ENCODE measurements around the gene ELF4. TPM values are rescaled to one million over a fixed set of nuclear protein-coding genes. Genes with fewer than 3 reads are reported as not detected.
A peak's percentile ranks its signal among the peaks of the same experiment; 100 is the strongest.

Gene ELF4
- total RNA-seq, 1 experiment from 2014 or later, result 19.2 TPM

GRCh38 chrX:130091980-130092522 lies 18.2 kb downstream of the ELF4 start:
- POLR2A ChIA-PET, result no interaction called here
- Histone ChIP-seq H3K27me3 (ENCODE audit: insufficient read depth, low read length) (no peaks in the 10 kb centered on the region), H3K4me1 (ENCODE audit: control insufficient read depth in 1 of 2, insufficient read depth in 2 of 2, low read length in 2 of 2) (peaks cover 0 to 27% of the 10 kb centered on the region in 2 experiments; a peak in 1 of 4 replicates), H3K36me3 (ENCODE audit: control insufficient read depth in 1 of 2, insufficient read depth in 2 of 2, low read length in 2 of 2) (no peaks in the 10 kb centered on the region), H3K9me3 (ENCODE audit: control insufficient read depth in 1 of 2, insufficient read depth in 1 of 2, low read depth in 1 of 2, low read length in 2 of 2) (no peaks in the 10 kb centered on the region), H3K4me2 (ENCODE audit: low read length) (no peak overlapping the region), H3K79me2 (ENCODE audit: insufficient read depth, low read length) (peaks cover 3% of the 10 kb centered on the region), H4K20me1 (ENCODE audit: insufficient read depth) (no peaks in the 10 kb centered on the region), H3K9ac (ENCODE audit: low read length) (no peak overlapping the region), H3K9me2 (ENCODE audit: insufficient read depth) (no peaks in the 10 kb centered on the region), H3K27ac (ENCODE audit: low read depth, low read length) (no peak overlapping the region; the same call in 1 of the 2 replicates), H3K4me3 (replicated peaks in 1 of 2; ENCODE audit: low read depth in 1 of 2, low read length in 2 of 2) (no peak overlapping the region), H2AFZ (ENCODE audit: low read depth, low read length, poor library complexity, severe bottlenecking) (no peak overlapping the region)
- CTCF ChIA-PET, result no interaction called here
- intact Hi-C loops (cut with micrococcal nuclease), result no loop called here
- no peak for TF ChIP-seq YY1 (IDR thresholded peaks at IDR 0.05; ENCODE audit: extremely low read depth, insufficient replicate concordance, low read depth, low read length)
- TF ChIP-seq POLR2AphosphoS5 (IDR thresholded peaks at IDR 0.05; ENCODE audit: low read depth, low read length), result no peak
- TF ChIP-seq MAX (IDR thresholded peaks at IDR 0.05), result no peak
- no peak for TF ChIP-seq SRF (IDR thresholded peaks at IDR 0.05; ENCODE audit: low read depth)
- no peak for TF ChIP-seq ZBTB33 (IDR thresholded peaks at IDR 0.05; ENCODE audit: extremely low read depth, insufficient replicate concordance, low read length)
- TF ChIP-seq CBX3 (IDR thresholded peaks at IDR 0.05; ENCODE audit: low read depth), result no peak
- TF ChIP-seq ZFX (IDR thresholded peaks at IDR 0.05), result no peak
- TF ChIP-seq CTCF (IDR thresholded peaks at IDR 0.05 in 2 of 3, conservative IDR thresholded peaks at IDR 0.05 in 1 of 3; ENCODE audit: borderline replicate concordance in 1 of 3, insufficient read depth in 1 of 3, low read depth in 2 of 3, low read length in 2 of 3), result no peak
- TF ChIP-seq EZH2 (IDR thresholded peaks at IDR 0.05), result no peak
- no peak for TF ChIP-seq FOSL1 (IDR thresholded peaks at IDR 0.05; ENCODE audit: low read depth)
- TF ChIP-seq POLR2A (IDR thresholded peaks at IDR 0.05; ENCODE audit: borderline replicate concordance, extremely low read depth, insufficient read depth, insufficient read length), result no peak
- no peak for TF ChIP-seq EGR1 (IDR thresholded peaks at IDR 0.05; ENCODE audit: low read depth)
- no peak for TF ChIP-seq JUND (IDR thresholded peaks at IDR 0.05)
- TF ChIP-seq TCF7L2 (IDR thresholded peaks at IDR 0.05; ENCODE audit: borderline replicate concordance, extremely low read depth, insufficient read depth, insufficient read length), result no peak
- TF ChIP-seq, protein P1, sequence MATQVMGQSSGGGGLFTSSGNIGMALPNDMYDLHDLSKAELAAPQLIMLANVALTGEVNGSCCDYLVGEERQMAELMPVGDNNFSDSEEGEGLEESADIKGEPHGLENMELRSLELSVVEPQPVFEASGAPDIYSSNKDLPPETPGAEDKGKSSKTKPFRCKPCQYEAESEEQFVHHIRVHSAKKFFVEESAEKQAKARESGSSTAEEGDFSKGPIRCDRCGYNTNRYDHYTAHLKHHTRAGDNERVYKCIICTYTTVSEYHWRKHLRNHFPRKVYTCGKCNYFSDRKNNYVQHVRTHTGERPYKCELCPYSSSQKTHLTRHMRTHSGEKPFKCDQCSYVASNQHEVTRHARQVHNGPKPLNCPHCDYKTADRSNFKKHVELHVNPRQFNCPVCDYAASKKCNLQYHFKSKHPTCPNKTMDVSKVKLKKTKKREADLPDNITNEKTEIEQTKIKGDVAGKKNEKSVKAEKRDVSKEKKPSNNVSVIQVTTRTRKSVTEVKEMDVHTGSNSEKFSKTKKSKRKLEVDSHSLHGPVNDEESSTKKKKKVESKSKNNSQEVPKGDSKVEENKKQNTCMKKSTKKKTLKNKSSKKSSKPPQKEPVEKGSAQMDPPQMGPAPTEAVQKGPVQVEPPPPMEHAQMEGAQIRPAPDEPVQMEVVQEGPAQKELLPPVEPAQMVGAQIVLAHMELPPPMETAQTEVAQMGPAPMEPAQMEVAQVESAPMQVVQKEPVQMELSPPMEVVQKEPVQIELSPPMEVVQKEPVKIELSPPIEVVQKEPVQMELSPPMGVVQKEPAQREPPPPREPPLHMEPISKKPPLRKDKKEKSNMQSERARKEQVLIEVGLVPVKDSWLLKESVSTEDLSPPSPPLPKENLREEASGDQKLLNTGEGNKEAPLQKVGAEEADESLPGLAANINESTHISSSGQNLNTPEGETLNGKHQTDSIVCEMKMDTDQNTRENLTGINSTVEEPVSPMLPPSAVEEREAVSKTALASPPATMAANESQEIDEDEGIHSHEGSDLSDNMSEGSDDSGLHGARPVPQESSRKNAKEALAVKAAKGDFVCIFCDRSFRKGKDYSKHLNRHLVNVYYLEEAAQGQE (IDR thresholded peaks at IDR 0.05; ENCODE audit: low read depth), result no peak
- TF ChIP-seq SP1 (IDR thresholded peaks at IDR 0.05; ENCODE audit: low read depth), result no peak
- ATAC-seq (peak; percentile 59), DNase-seq (ENCODE audit: low read depth, low spot score) (no peak)
- RAD21 ChIA-PET (ENCODE audit: low non-redundant PET in 1 of 2, low total read pairs in 2 of 2, uncharacterized antibody in 2 of 2, unreplicated experiment in 2 of 2), result no interaction called here
- no TSS peak for BruUV-seq (replicated peaks)
